CD4-positive, alpha-beta T cell treated with Interleukin-10 for 1 hour (primary cell): ENCODE results near the gene CREB5.

Source experiments
- DNase-seq: peaks from one replicate; pipeline ENCODE4 v3.0.0-alpha.2; 2020

CREB5 gene

DNA sequence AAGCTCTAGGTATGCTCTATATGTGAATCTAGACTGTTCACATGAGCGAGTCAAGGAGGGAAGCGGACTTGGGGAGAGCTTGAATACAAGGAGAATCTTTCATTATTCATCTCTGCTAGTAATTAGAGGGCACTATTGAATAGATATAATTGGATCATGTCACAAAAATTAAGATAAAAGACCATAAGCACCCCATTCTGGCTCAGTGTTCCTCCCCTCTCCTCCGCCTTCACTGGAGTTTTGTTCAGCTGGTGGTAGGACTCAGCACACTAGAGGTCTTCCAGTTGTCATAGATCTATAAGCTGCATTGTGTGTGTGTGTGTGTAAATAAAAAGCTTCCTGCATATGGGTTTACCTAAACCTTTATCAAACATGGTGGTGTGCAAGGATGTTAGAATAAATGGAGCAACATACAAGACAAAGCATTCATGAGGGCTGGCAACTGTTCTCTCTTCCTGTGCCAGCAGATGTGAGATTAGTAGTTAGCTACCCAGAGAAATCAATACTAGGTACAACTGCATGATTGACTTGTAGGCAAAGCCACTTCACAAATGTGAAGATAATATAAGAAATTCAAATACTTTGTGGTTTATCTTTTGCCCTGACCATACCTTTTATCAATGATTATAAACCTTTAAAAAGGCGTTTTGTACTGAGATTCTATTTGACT is 142.6 kb downstream of the CREB5 start:
- no peak for DNase-seq

GRCh38 chr7:28556025-28556424 is 143.7 kb downstream of the CREB5 start:
- no peak for DNase-seq

DNA sequence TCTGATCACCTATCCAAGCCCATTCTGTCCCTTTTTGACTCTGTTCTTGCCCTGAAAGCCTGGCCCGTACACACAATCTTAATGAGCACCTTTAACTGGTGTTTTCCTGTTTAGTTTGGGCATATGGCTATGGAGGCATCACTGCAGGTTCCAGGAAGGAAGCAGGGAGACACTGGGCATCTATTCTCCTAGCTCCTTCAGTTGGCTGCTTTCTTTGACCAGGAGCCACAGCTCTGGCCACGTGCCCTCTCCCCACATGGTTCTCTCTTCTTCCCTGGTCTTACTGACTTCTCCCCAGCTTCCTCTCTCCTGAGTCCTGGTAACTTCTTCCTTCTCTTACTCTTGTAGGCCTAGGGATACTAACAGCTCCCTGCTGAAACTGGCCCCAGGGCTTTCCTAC is 144.4 kb downstream of the CREB5 start:
- DNase-seq = no peak

GRCh38 chr7:28558236-28558635 is 145.9 kb downstream of the CREB5 start:
- no peak for DNase-seq

DNA sequence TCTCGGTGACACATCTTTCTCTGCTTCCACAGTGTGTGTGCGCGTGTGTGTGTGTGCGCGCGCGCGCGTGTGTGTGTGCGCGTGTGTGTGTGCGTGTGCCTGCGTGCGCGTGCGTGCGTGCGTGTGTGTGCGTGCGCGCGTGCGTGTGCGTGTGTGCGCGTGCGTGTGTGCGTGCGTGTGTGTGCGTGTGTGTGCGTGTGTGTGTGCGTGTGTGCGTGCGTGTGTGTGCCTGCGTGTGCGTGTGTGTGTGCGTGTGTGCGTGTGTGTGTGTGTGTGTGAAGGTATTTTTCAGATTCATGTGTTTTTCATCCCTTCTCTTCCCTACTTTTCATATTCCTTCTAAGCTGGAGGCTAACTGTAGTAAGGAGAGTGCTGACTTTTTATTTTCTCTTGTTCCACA is 148.4 kb downstream of the CREB5 start:
- DNase-seq = no peak

DNA sequence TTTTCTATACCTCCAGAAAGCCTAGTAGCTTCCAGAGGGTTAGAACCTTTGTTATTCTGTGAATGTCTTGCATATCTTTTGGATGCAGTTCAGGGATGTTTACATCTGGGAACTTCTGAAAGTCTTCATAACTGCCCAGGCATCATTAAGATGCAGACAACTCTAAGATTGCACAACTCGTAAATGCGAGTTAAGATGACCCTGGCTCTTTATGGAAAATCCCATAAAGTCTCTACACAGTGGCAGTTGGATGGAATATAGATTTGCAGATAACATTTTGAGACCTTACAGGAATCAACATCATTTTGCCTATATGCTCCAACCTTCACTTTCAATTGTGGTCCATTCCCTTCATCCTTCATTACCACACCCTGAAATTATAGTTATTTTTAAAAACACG is 151.7 kb downstream of the CREB5 start:
- no peak for DNase-seq

DNA sequence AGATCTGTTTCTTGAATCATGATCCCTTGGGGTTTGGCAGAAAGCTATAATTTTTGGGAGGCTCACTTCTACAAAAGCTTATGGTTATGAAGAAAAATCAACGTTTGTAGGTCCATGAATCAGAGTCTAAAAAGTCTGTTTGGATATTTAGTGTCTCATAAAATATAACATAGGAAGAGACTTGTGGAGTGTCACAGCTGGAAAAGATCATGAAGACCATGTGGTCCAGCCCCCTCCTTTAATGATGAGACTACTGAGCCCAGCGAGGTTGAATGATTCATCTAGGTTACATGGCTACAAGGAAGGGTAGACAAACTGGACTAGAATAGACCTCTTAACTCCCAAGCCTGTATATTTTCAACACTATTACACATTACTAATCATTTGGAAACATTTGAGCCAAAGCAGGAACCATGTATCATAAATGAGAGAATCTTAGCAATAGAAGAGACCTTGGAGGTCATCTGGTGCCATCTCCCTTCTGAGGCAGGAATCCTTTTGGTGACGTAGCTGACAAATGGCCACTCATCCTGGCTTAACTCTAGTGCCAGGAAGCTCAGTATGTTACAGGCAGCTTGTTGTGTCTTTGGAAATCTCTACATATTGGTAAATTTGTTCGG is 152.5 kb downstream of the CREB5 start:
- no peak for DNase-seq

DNA sequence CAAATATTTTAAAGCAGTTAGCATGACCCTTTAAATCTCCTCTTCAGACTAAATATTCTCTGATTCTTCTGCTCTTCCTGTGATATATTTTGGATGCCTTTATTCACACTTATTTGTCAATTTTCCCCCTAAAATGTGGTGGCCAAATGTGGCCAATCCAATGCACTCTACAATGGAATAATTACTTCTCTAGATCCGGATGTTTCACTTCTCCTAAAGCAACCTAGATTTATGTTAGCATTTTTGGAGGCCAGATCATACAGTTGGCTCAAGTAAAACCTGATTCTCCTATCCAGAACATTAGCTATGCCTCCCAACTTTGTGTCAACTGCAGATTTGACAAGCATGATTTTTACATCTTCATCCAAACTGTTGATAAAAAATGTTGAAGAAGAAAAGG is 153.7 kb downstream of the CREB5 start:
- DNase-seq = no peak

DNA sequence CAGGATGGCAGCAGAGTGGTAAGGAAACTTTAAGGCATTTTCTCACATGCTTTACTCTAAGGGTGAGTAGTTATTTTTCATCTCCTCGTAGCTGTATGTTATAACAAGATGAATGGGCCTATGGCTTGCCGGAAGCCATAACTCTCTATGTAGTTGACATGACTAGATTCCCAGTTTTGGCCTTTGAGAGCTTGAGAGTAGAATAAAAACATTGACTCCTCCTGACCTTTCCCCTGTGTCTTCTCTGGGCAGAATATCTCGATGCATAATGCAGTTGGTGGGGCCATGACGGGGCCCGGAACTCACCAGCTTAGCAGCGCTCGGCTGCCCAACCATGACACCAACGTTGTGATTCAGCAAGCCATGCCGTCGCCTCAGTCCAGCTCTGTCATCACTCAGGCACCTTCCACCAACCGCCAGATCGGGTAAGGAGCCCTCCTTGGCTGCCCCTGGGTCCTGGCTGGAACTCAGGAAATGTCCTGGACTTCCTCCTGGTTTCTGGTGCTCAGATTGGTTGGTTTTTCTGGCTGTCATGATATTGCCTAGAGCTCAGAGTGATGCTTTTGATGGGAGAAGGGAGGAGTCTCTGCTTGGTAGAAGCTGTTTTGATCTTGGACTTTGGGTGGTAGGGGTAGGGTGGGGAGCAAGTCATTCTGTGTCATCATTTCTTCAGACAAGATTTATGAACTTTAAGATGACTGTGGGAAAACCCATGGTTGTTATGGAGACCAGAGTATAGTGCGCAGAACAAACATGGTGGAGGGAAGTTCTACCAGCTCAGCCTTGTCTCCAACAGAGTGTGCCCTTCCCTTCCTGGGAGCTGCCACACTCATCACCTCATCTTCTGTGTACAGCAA is 158.0 kb downstream of the CREB5 start:
- DNase-seq = no peak

GRCh38 chr7:28570970-28571288 is 158.6 kb downstream of the CREB5 start:
- no peak for DNase-seq

GRCh38 chr7:28571405-28571804 is 159.1 kb downstream of the CREB5 start:
- DNase-seq = no peak

DNA sequence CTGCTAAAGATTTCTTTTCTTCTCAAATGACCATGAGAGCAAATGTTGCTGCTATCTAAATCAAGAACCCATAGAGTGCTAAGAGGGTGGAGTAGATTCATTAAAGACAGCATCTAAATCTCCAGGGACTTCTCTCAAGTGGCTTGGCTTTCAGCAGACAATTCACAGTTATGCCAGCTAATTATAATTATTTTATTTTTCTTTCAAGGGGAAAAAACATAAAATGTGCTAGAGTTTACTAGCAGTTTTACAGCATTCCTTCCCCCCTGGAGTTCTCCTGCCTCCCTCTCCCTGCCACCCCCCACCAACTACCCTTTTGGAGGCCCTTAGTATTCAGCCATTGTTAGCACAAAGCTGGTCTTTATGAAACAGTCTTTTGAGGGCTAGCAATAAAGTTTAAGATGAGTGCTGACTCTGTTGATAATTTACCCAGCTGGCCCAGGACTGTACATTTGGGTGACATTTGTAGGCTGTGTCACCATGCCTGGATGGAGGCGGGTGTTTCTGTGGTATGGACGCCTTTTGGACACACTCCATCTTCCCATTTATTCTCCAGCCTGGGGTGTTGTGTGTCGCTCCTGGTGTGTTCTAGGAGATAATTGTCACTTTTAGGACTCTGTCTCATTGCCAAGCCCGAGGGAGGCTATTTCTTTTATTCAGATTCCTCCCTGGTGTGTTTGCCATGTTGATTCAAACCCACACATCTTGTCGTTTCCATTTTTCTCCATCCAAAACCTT is 160.2 kb downstream of the CREB5 start:
- DNase-seq = no peak

GRCh38 chr7:28573059-28573553 is 160.8 kb downstream of the CREB5 start:
- no peak for DNase-seq

GRCh38 chr7:28573651-28574301 is 161.5 kb downstream of the CREB5 start:
- no peak for DNase-seq

- DNase-seq = no peak
Measured at GRCh38 chr7:28575241-28575643, 162.9 kb downstream of the CREB5 start.

- no peak for DNase-seq
Measured at GRCh38 chr7:28576656-28577055, 164.3 kb downstream of the CREB5 start.

DNA sequence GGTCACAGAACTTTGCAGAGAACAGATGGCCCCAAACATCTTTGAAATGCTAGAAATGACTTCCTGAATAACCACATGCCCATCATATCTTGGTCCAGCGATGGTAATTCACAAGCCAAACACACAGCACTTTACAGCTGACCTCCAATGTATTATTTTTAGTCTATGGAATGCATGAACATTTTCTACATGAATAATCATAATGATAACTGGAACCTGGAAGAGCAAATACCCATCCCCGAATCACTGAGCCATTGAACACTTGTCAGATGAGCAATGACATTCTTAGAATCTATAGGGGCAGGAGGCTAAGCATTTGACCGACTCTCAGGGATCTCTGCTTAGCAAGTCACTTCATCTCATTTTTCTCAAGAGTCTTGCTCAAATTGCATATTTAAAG is 167.3 kb downstream of the CREB5 start:
- DNase-seq = no peak

DNA sequence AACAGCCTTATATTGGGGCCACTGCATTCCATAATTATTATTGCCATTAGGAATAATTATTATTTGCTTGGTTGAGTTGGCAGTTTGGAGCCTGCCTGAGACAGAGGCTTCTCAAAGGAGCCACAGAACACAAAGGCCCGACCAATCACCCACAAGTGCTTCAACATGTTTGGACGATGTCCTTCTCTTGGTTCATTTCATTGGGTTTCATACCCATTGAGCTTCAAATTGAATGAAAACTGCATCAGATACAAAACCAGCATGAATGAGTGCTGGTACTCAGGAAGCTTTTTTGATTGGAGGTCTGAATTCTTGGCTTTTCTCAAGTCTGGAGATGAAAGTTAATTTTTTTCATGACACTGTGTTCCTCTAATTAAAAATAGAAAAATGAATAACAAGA is 168.3 kb downstream of the CREB5 start:
- no peak for DNase-seq

DNA sequence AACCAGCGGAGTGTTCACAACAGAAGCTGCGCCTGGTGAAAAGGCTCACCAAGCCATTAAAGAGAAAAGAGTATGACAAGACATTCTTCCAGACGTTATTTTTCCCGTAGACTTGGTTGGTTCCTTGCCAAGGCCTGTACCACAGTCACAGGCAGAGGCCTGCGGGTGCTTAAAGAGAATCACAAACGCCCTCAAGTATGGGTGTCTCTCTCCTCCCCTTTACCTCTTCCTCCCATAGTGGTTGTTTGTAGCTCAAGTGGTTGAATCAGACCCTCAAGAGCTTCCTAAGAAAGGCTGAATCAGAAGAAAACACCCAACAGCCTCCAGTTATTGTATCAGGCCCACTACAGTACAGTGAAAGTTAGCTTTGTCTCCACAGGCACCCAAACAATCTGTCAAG is 169.0 kb downstream of the CREB5 start:
- no peak for DNase-seq

DNA sequence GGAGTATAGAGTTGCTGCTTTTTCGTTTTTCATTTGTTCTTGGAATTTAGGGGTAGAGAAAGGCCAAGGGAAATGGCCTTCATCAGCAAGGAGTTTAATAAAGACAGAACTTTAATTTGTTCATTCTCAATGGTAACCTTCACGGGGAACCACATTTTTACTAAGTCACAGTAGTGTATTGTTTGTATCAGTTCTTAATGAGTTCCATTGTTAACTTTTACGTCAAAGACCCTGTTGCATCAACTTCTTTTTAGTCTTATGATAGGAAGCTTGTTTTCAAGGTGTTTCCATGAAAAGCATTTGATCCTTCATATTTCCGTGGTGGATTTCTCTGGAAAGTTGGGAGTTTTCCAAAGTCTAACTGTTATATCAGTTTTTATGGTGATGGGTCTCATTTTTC is 169.9 kb downstream of the CREB5 start:
- no peak for DNase-seq

- DNase-seq = no peak
Measured at GRCh38 chr7:28584235-28584634, 171.9 kb downstream of the CREB5 start.

- no peak for DNase-seq
Measured at GRCh38 chr7:28586736-28587135, 174.4 kb downstream of the CREB5 start.

GRCh38 chr7:28587211-28587610 is 174.9 kb downstream of the CREB5 start:
- DNase-seq = no peak
